Renal pelvis (tissue), 3 donors: ENCODE results near the gene RNF181. TPM values are rescaled to one million over a fixed set of nuclear protein-coding genes. Genes with fewer than 3 reads are reported as not detected.

Experiments used
- polyA plus RNA-seq, 3 donors: library from polyadenylated mRNA; unstranded; fragments of 120-200 nt; gene quantifications; one replicate each; pipeline ENCODE4 v1.2.1, GENCODE V29; 2013; ENCODE audit not compliant: insufficient read length in 3 of 3

RNF181 gene
- polyA plus RNA-seq, 3 donors, result 136 to 149 (median 144) TPM

Other genes with a start within 250 kb of the RNF181 start
- gene RETSAT, start 241.2 kb upstream of the RNF181 start, polyA plus RNA-seq, result 10 to 100 TPM; 24.4 to 31.4 (median 26.0) TPM
- 10 to 100 TPM; 22.5 to 38.0 (median 33.1) TPM for gene ELMOD3, start 241.0 kb upstream of the RNF181 start, polyA plus RNA-seq
- gene CAPG, start 185.4 kb upstream of the RNF181 start, polyA plus RNA-seq, result 100 to 1,000 TPM; 113 to 146 (median 116) TPM
- 1 to 10 TPM in 2 of 3 donors, under 1 TPM in 1; 0.61 to 2.0 (median 1.1) TPM for gene SH2D6, start 177.0 kb upstream of the RNF181 start, polyA plus RNA-seq
- 100 to 1,000 TPM; 340 to 430 (median 417) TPM for gene MAT2A, start 56.6 kb upstream of the RNF181 start, polyA plus RNA-seq
- gene GGCX, start 34.3 kb upstream of the RNF181 start, polyA plus RNA-seq, result 10 to 100 TPM; 34.9 to 47.7 (median 47.2) TPM
- 100 to 1,000 TPM in 2 of 3 donors, 10 to 100 TPM in 1; 85.7 to 106 (median 103) TPM for gene VAMP8, start 18.2 kb upstream of the RNF181 start, polyA plus RNA-seq
- gene VAMP5, start 11.3 kb upstream of the RNF181 start, polyA plus RNA-seq, result 10 to 100 TPM; 39.0 to 46.1 (median 44.5) TPM
- gene TMEM150A, start 7.0 kb downstream of the RNF181 start, polyA plus RNA-seq, result 10 to 100 TPM; 42.7 to 47.0 (median 44.7) TPM
- gene C2orf68, start 16.3 kb downstream of the RNF181 start, polyA plus RNA-seq, result 10 to 100 TPM; 51.7 to 80.5 (median 77.9) TPM
- gene USP39, start 20.4 kb downstream of the RNF181 start, polyA plus RNA-seq, result 10 to 100 TPM; 66.7 to 79.1 (median 70.6) TPM
- under 1 TPM; 0.09 to 0.16 (median 0.15) TPM for gene SFTPB, start 72.5 kb downstream of the RNF181 start, polyA plus RNA-seq
- gene GNLY, start 98.6 kb downstream of the RNF181 start, polyA plus RNA-seq, result 1 to 10 TPM in 1 of 3 donors, under 1 TPM in 2; 0.19 to 1.8 (median 0.51) TPM
- gene ATOH8, start 158.2 kb downstream of the RNF181 start, polyA plus RNA-seq, result 10 to 100 TPM; 13.0 to 17.6 (median 15.6) TPM